Spleen (tissue), 7 donors: ENCODE results near the gene ZNF280D.

Source experiments
- POLR2A ChIP-seq, 3 donors: fragments of 450-650 bp; IDR thresholded peaks; one replicate each; pipeline ENCODE4 v1.5.1; 2017; ENCODE audit warnings: antibody characterized with exemption in 3 of 3, mild to moderate bottlenecking in 1 of 3
- TF ChIP-seq, protein P1 (sequence below), 11 experiments: fragments of 200-600 bp in 7 of 11; fragments of 450-650 bp in 4 of 11; sonication (generic) in 4 of 11; IDR thresholded peaks in 8 of 11; conservative IDR thresholded peaks in 3 of 11; 1 replicate in 7 of 11; 2 replicates in 4 of 11; pipeline versions ENCODE4 v1.4.0 to v1.8.0; 2016 to 2021; ENCODE audit warnings: antibody characterized with exemption in 11 of 11, inconsistent platforms in 4 of 11, mild to moderate bottlenecking in 1 of 11
- donor health status: DM: no; HTN: no; CAD: no; lungs with moderate emphysema.
- donor health status: DM: no; HTN: no; CAD: no.
- donor health status: DM: no; HTN: no; CAD: no.

- TF ChIP-seq POLR2A (IDR thresholded peaks at IDR 0.05): no peak
- TF ChIP-seq, protein P1, sequence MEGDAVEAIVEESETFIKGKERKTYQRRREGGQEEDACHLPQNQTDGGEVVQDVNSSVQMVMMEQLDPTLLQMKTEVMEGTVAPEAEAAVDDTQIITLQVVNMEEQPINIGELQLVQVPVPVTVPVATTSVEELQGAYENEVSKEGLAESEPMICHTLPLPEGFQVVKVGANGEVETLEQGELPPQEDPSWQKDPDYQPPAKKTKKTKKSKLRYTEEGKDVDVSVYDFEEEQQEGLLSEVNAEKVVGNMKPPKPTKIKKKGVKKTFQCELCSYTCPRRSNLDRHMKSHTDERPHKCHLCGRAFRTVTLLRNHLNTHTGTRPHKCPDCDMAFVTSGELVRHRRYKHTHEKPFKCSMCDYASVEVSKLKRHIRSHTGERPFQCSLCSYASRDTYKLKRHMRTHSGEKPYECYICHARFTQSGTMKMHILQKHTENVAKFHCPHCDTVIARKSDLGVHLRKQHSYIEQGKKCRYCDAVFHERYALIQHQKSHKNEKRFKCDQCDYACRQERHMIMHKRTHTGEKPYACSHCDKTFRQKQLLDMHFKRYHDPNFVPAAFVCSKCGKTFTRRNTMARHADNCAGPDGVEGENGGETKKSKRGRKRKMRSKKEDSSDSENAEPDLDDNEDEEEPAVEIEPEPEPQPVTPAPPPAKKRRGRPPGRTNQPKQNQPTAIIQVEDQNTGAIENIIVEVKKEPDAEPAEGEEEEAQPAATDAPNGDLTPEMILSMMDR (IDR thresholded peaks at IDR 0.05 in 8 of 11, conservative IDR thresholded peaks at IDR 0.05 in 3 of 11): no peak
These were observed 125.0 kb downstream of the ZNF280D start for GRCh38 chr15:56608140-56608778.
